Astrocyte of the cerebellum (primary cell): Measurements from ENCODE around the gene GLS2.
"Not testable (repeated sequence)": the region's sequence is repeated elsewhere in the genome, so short reads cannot be mapped to it uniquely, and the experiment has no call there.

Experiments
- DNase-seq: peaks from one replicate; pipeline ENCODE4 v3.0.0-alpha.2; 2011; ENCODE audit warnings: low read depth
- H3K4me3 ChIP-seq: 2 replicates; pipeline ENCODE4 v1.5.1; 2011; ENCODE audit warnings: mild to moderate bottlenecking, low read depth, low read length, moderate library complexity
- in situ Hi-C: cut with HindIII; loops from 2 replicates; pipeline ENCODE4 v1.10.0; 2017; ENCODE audit warnings: low sequenced_read_pairs
- TF ChIP-seq, protein P1 (sequence below): IDR thresholded peaks from 2 replicates; pipeline ENCODE4 v1.5.1; 2012; ENCODE audit warnings: low read length, low read depth, moderate library complexity, mild to moderate bottlenecking; ENCODE audit errors: missing control alignments

The GLS2 gene

GRCh38 chr12:56521590-56522371 lies 33.8 kb upstream of the GLS2 start, which contains the start of gene RBMS2:
Gene RBMS2 (plus strand): TSS chr12:56521820. CDS start chr12:56522024, 204 bp downstream.
- TF ChIP-seq, protein P1, sequence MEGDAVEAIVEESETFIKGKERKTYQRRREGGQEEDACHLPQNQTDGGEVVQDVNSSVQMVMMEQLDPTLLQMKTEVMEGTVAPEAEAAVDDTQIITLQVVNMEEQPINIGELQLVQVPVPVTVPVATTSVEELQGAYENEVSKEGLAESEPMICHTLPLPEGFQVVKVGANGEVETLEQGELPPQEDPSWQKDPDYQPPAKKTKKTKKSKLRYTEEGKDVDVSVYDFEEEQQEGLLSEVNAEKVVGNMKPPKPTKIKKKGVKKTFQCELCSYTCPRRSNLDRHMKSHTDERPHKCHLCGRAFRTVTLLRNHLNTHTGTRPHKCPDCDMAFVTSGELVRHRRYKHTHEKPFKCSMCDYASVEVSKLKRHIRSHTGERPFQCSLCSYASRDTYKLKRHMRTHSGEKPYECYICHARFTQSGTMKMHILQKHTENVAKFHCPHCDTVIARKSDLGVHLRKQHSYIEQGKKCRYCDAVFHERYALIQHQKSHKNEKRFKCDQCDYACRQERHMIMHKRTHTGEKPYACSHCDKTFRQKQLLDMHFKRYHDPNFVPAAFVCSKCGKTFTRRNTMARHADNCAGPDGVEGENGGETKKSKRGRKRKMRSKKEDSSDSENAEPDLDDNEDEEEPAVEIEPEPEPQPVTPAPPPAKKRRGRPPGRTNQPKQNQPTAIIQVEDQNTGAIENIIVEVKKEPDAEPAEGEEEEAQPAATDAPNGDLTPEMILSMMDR, result no peak
- peak; percentile 86 for DNase-seq
- in situ Hi-C loops, result loop anchor here (5.0 kb wide), 1 partner anchor 51 kb away; no protein-coding TSS in a partner anchor
- H3K4me3 ChIP-seq, result peak within 1 kb of the TSS; percentile 72

DNA sequence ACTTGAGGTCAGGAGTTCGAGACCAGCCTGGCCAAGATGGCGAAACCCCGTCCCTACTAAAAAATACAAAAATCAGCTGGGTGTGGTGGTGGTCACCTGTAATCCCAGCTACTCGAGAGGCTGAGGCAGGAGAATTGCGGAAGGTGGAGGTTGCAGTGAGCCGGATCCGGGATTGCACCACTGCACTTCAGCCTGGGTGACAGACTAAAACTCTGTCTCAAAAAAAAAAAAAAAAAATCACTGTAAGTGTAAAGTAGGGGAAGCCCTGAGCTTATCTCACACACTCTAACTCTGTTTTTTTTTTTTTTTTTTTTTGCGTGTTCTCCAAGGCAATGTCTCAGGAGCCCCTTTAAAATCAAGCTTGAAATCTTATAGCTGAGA lies 33.2 kb upstream of the GLS2 start:
- no peak for DNase-seq

DNA sequence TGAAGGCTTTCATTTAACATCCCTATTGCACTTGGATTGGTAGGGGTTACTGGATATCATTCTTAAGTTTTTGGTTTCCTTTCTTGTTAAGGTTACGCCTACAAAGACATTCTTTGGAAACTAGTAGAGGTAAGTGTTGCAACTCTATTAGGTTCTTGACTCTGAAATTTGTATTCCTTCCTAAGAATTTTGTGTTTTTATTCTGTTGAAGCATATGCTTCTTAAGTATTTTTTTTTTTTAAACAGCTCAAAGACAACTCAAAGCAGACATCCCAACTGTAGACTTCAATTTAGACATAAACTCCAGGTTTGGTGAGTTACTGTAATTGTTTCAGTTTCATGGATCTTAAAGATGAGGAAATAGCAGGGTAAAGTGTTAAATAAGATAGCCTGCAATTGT lies 32.5 kb upstream of the GLS2 start:
- in situ Hi-C loops, result loop anchor here (5.0 kb wide), 1 partner anchor 52 kb away; no protein-coding TSS in a partner anchor
- no peak for DNase-seq
- TF ChIP-seq, protein P1, result no peak
- H3K4me3 ChIP-seq, result no peak overlapping the region

More for the DNA sequence above, 33.2 kb upstream of the GLS2 start:
- in situ Hi-C loops, result loop anchor here (5.0 kb wide), 1 partner anchor 51 kb away; no protein-coding TSS in a partner anchor
- H3K4me3 ChIP-seq, result peak overlapping the region; percentile 72
- TF ChIP-seq, protein P1, result no peak

- TF ChIP-seq, protein P1, result no peak
- DNase-seq, result no peak
- in situ Hi-C loops, result loop anchor here (5.0 kb wide), 1 partner anchor 52 kb away; no protein-coding TSS in a partner anchor
- no peak overlapping the region for H3K4me3 ChIP-seq
Measured at GRCh38 chr12:56520048-56520447, 32.1 kb upstream of the GLS2 start.

GRCh38 chr12:56518570-56518969 lies 30.6 kb upstream of the GLS2 start:
- TF ChIP-seq, protein P1, result no peak
- in situ Hi-C loops, result loop anchor here (5.0 to 10.0 kb wide), 2 partner anchors 64 to 104 kb away; partner anchors contain the start of gene MIP
- H3K4me3 ChIP-seq, result no peak overlapping the region
- no peak for DNase-seq

GRCh38 chr12:56517854-56518253 lies 29.9 kb upstream of the GLS2 start:
- in situ Hi-C loops, result loop anchor here (5.0 to 10.0 kb wide), 2 partner anchors 63 to 104 kb away; partner anchors contain the start of gene MIP
- TF ChIP-seq, protein P1, result no peak
- DNase-seq, result no peak
- H3K4me3 ChIP-seq, result no peak overlapping the region

- H3K4me3 ChIP-seq, DNase-seq: not testable (repeated sequence)
- in situ Hi-C loops, result loop anchor here (10.0 kb wide), 1 partner anchor 59 kb away; the partner anchor contains the start of gene MIP
Measured at GRCh38 chr12:56514014-56514318, 26.0 kb upstream of the GLS2 start.
